ENCODE results near the gene NR2E1. TPM values are rescaled to one million over a fixed set of nuclear protein-coding genes. Genes with fewer than 3 reads are reported as not detected.

Gene NR2E1
- total RNA-seq, 1 donor from 2014 or later, result not detected

DNA sequence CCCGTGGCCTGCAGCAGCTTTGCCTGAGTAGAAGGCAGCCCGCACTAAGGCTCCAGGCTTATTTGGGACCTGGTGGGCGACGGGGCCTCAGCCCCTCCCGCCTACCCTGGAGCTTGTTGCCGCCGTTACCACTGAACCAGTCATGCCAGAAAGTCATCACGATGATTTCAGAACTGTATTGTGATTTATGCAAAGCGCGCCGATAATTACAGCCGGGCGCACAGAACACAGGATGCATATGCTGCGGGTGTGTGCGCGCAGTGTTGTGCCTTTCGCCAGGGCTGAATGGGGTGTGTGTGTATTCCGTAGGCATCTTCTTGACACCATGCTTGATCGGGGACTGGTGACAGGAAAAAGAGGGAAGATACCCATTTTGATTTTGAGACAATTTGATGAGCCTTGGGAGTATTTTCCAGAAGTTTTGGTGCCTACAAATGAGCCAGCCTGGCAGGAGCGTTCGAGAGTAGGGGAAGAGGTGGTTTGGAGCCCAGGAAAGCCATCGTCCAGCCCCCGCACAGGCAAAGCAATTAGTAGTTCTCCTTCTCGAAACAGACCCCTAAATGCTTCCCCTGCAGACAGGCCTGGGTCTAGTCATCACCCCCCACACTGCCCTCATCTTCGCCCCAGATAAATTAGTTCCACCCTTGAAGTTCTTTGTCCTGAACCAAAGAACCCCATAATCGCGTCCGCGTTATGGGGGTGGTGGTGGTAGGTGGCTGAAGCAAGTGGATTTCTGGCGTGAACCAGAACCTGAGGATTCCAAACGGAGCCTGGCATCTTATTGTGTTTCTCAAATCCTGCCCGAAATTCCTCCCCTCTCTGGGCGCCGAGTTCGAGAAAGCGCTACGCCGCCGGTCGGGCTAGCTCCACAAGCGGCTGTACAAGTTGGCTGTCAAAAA lies 1.9 kb upstream of the NR2E1 start:
- no peak for DNase-seq (ENCODE audit: low read depth)
- Histone ChIP-seq H3K4me3 (ENCODE audit: low read depth, low read length) (no peak overlapping the region), H3K27me3 (ENCODE audit: control insufficient read depth, insufficient read depth, low read length) (peaks cover 92% of the 10 kb centered on the region), H3K36me3 (ENCODE audit: control insufficient read depth, insufficient read depth, low read length) (no peaks in the 10 kb centered on the region)
- no peak for TF ChIP-seq CTCF (IDR thresholded peaks at IDR 0.05; ENCODE audit: insufficient read depth, low read length, poor library complexity, severe bottlenecking)

DNA sequence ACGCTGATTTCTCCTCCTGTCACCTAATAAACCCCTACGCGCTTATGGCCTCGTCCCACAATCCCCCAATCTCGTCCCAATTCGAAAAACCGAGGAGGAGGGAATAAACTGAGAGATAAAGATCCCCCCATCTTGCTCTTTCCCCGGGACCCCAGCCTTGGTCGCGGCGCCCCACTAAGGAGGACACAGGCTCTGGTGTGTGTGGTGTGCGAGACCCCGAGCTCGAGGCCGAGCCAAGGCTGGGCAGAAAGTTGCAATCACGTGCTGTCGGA lies 1.3 kb upstream of the NR2E1 start:
- Histone ChIP-seq H3K36me3 (ENCODE audit: control insufficient read depth, insufficient read depth, low read length) (no peaks in the 10 kb centered on the region), H3K4me3 (ENCODE audit: low read depth, low read length) (no peak overlapping the region), H3K27me3 (ENCODE audit: control insufficient read depth, insufficient read depth, low read length) (peaks cover 94% of the 10 kb centered on the region)
- no peak for TF ChIP-seq CTCF (IDR thresholded peaks at IDR 0.05; ENCODE audit: insufficient read depth, low read length, poor library complexity, severe bottlenecking)
- no peak for DNase-seq (ENCODE audit: low read depth)

GRCh38 chr6:108164815-108165706 lies 761 bp upstream of the NR2E1 start:
- TF ChIP-seq CTCF (IDR thresholded peaks at IDR 0.05; ENCODE audit: insufficient read depth, low read length, poor library complexity, severe bottlenecking), result no peak
- Histone ChIP-seq H3K27me3 (ENCODE audit: control insufficient read depth, insufficient read depth, low read length) (peaks cover 97% of the 10 kb centered on the region), H3K36me3 (ENCODE audit: control insufficient read depth, insufficient read depth, low read length) (no peaks in the 10 kb centered on the region), H3K4me3 (ENCODE audit: low read depth, low read length) (no peak overlapping the region)
- DNase-seq (ENCODE audit: low read depth), result no peak

GRCh38 chr6:108166664-108167448 lies 1.0 kb downstream of the NR2E1 start:
- H3K36me3 ChIP-seq (ENCODE audit: control insufficient read depth, insufficient read depth, low read length), result no peaks in the 10 kb centered on the region
- no peak overlapping the region for H3K4me3 ChIP-seq (ENCODE audit: low read depth, low read length)
- no peak for TF ChIP-seq CTCF (IDR thresholded peaks at IDR 0.05; ENCODE audit: insufficient read depth, low read length, poor library complexity, severe bottlenecking)
- no peak for DNase-seq (ENCODE audit: low read depth)
- H3K27me3 ChIP-seq (ENCODE audit: control insufficient read depth, insufficient read depth, low read length), result peaks cover 100% of the 10 kb centered on the region

DNA sequence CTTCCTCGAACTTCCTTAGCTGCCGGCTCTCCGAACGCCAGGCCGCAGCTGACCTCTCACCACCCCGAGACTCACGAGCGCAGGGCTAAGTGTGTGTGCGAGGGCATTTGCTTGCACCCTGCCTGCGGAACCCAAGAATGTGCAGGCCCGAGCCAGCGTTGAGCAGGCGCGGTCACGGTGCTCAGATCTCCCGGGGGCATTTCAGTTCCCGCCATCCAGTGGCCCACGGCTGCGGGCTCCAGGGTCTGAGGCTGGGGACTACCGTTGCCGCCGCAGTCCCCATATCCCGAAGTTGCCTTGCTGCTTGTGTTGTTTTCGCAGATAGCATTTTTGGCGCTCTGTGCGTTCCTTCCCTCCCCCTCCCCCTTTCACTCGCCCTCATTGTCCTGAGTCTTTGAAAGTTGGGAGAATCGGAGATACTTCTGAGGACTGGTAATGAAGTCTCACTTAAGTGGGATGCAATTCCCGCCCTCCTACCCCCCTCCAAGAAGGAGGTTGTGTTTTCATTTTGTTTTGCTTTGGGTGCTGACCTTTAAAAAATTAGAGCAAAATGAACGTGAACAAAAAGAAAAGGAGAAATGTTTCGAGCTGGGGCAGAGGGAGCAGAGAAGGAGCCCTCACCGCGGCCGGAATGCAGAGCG lies 1.7 kb downstream of the NR2E1 start:
- TF ChIP-seq CTCF (IDR thresholded peaks at IDR 0.05; ENCODE audit: insufficient read depth, low read length, poor library complexity, severe bottlenecking), result no peak
- peaks cover 99% of the 10 kb centered on the region for H3K27me3 ChIP-seq (ENCODE audit: control insufficient read depth, insufficient read depth, low read length)

More for the DNA sequence above, 1.7 kb downstream of the NR2E1 start:
- DNase-seq (ENCODE audit: low read depth), result no peak
- H3K4me3 ChIP-seq (ENCODE audit: low read depth, low read length), result no peak overlapping the region
- no peaks in the 10 kb centered on the region for H3K36me3 ChIP-seq (ENCODE audit: control insufficient read depth, insufficient read depth, low read length)

All from kidney epithelial cell (primary cell).